ENCODE data around the gene FOXS1. TPM values are rescaled to one million over a fixed set of nuclear protein-coding genes. Genes with fewer than 3 reads are reported as not detected.

The FOXS1 gene
- total RNA-seq, 1 experiment from 2014 or later = 0.22 TPM

DNA sequence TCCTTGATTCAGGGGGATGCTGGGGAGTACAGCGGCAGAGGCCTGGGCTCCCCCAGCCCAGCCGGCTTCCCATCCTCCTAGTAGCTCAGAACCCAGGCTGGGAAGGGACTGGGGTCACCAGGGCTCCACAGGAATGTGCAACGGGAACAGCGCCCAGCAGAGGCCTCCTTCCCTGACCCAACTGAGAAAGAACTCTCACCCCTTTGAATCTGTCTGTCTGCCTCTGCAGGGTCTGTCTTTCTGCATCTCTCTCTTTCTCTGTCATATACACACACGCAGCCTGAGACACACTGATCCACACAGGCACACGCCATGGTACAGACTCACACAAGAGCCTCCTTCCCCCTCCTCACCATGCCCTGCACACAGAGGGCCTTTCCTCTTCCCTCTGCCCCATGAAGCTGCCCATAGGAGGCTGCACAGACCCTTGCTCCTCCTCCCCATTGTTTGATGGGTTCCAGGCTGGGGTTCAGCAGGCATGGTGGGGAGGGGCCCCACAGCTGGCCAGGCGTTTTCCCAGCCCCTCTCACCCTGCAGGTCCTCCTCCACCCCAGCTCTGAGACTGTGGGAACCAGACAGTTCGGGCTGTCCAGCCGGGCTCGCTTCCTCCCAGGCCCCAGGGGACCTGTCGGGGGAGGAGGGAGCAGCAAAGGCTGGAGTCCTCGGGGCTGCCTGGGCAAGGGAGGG is 2.8 kb downstream of the FOXS1 start:
- Histone ChIP-seq H2AFZ (ENCODE audit: low read length) (no peak overlapping the region), H2BK12ac (ENCODE audit: insufficient read length, low read depth, low read length) (no peak overlapping the region), H3K79me2 (ENCODE audit: insufficient read depth, low read length) (no peaks in the 10 kb centered on the region), H3K9ac (ENCODE audit: extremely low read depth, insufficient read length, low read length) (no peak overlapping the region), H4K8ac (replicated peaks; ENCODE audit: insufficient read length, low read depth, low read length) (no peak overlapping the region), H2AK5ac (ENCODE audit: insufficient read length, low read length) (no peak overlapping the region), H4K20me1 (ENCODE audit: control insufficient read depth, insufficient read depth, insufficient read length) (no peaks in the 10 kb centered on the region), H2BK20ac (ENCODE audit: low read depth, low read length, poor library complexity, severe bottlenecking) (no peak overlapping the region), H2BK5ac (ENCODE audit: insufficient read length, low read length) (no peak overlapping the region), H3K4ac (ENCODE audit: low read depth, low read length) (no peak overlapping the region), H3K79me1 (ENCODE audit: insufficient read depth, low read depth, low read length, poor library complexity, severe bottlenecking) (no peaks in the 10 kb centered on the region), H3K14ac (ENCODE audit: insufficient read depth, low read length) (0 out of 2 replicates have a peak overlapping the region, but pooled peaks have one; percentile 7), H4K5ac (ENCODE audit: insufficient read length, low read depth, low read length) (no peak overlapping the region), H3K56ac (ENCODE audit: insufficient read length, low read depth, low read length) (no peak overlapping the region), H2BK120ac (ENCODE audit: low read depth, low read length, poor library complexity, severe bottlenecking) (no peak overlapping the region), H4K91ac (ENCODE audit: insufficient read length, low read depth, low read length) (no peak overlapping the region), H3K4me1 (ENCODE audit: insufficient read depth, low read length) (no peaks in the 10 kb centered on the region; the same call in 1 of the 2 replicates), H3K4me2 (ENCODE audit: insufficient read depth, insufficient read length, low read length) (no peak overlapping the region), H2BK15ac (ENCODE audit: low read depth, low read length) (no peak overlapping the region), H3K27ac (ENCODE audit: insufficient read length, low read depth, low read length) (no peak overlapping the region), H3K27me3 (ENCODE audit: insufficient read depth, low read length) (no peaks in the 10 kb centered on the region), H3K23ac (ENCODE audit: insufficient read length, low read depth, low read length) (no peak overlapping the region), H3K18ac (ENCODE audit: insufficient read length, low read depth, low read length) (no peak overlapping the region), H3K9me3 (ENCODE audit: control insufficient read depth, low read depth, low read length) (no peaks in the 10 kb centered on the region), H3K23me2 (ENCODE audit: insufficient read length, low read depth, low read length, poor library complexity, severe bottlenecking) (no peaks in the 10 kb centered on the region), H3T11ph (ENCODE audit: low read length) (no peak overlapping the region)
- TF ChIP-seq, protein P1, sequence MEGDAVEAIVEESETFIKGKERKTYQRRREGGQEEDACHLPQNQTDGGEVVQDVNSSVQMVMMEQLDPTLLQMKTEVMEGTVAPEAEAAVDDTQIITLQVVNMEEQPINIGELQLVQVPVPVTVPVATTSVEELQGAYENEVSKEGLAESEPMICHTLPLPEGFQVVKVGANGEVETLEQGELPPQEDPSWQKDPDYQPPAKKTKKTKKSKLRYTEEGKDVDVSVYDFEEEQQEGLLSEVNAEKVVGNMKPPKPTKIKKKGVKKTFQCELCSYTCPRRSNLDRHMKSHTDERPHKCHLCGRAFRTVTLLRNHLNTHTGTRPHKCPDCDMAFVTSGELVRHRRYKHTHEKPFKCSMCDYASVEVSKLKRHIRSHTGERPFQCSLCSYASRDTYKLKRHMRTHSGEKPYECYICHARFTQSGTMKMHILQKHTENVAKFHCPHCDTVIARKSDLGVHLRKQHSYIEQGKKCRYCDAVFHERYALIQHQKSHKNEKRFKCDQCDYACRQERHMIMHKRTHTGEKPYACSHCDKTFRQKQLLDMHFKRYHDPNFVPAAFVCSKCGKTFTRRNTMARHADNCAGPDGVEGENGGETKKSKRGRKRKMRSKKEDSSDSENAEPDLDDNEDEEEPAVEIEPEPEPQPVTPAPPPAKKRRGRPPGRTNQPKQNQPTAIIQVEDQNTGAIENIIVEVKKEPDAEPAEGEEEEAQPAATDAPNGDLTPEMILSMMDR (conservative IDR thresholded peaks at IDR 0.05) = no peak
- Mint-ChIP-seq H3K27me3 (ENCODE audit: low read depth) (peaks cover 3% of the 10 kb centered on the region), H3K4me3 (peak overlapping the region in 1 of 2 experiments; percentile 57; a peak in 2 of 5 replicates), H3K36me3 (ENCODE audit: insufficient read depth in 1 of 3, low read depth in 3 of 3) (no peaks in the 10 kb centered on the region), H3K27ac (peak overlapping the region in 1 of 3 experiments; percentile 87; a peak in 3 of 7 replicates), H3K9me3 (no peaks in the 10 kb centered on the region), H3K4me1 (peaks cover 28 to 29% of the 10 kb centered on the region in 2 experiments)
- no CpG with 5 or more reads among the region's 12 CpGs for WGBS (ENCODE audit: extremely low coverage, insufficient read length, low lambda C conversion rate)
- DNase-seq = no peak
